ENCODE data around the gene TERB2.
A peak's percentile ranks its signal among the peaks of the same experiment; 100 is the strongest.
"Not testable (repeated sequence)": the region's sequence is repeated elsewhere in the genome, so short reads cannot be mapped to it uniquely, and the experiment has no call there.

TERB2 gene

DNA sequence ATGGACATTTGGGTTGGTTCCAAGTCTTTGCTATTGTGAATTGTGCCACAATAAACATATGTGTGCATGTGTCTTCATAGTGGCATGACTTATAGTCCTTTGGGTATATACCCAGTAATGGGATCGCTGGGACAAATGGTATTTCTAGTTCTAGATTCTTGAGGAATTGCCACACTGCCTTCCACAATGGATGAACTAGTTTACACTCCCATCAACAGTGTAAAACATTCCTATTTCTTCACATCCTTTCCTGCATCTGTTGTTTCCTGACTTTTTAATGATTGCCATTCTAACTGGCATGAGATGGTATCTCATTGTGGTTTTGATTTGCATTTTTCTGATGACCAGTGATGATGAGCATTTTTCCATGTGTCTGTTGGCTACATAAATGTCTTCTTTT, 58.6 kb downstream of the TERB2 start:
- H3K4me3 ChIP-seq (ENCODE audit: low read length); H3K27ac ChIP-seq (ENCODE audit: low read depth, low read length); H3K4me1 ChIP-seq (ENCODE audit: control insufficient read depth, insufficient read depth, low read length); H3K9ac ChIP-seq (ENCODE audit: low read length); H3K27me3 ChIP-seq (ENCODE audit: control insufficient read depth, insufficient read depth, low read length); H3K36me3 ChIP-seq (ENCODE audit: control insufficient read depth, insufficient read depth, low read length): not testable (repeated sequence)

DNA sequence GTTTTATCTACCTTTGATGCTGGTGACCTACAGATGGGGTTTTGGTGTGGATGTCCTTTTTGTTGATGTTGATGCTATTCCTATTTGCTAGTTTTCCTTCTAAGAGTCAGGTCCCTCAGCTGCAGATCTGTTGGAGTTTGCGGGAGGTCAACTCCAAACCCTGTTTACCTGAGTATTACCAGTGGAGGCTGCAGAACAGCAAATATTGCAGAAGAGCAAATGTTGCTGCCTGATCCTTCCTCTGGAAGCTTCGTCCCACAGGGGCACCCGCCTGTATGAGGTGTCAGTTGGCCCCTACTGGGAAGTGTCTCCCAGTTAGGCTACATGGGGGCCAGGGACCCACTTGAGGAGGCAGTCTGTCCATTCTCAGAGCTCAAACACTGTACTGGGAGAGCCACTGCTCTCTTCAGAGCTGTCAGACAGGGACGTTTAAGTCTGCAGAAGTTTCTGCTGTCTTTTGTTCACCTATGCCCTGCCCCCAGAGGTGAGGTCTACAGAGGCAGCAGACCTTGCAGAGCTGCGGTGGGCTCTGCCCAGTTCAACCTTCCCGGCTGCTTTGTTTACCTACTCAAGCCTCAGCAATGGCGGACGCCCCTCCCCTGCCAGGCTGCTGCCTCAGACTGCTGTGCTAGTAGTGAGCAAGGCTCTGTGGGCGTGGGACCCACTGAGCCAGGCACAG, 63.9 kb downstream of the TERB2 start:
- not testable (repeated sequence) for H3K36me3 ChIP-seq (ENCODE audit: control insufficient read depth, insufficient read depth, low read length); H3K27ac ChIP-seq (ENCODE audit: low read depth, low read length); H3K4me3 ChIP-seq (ENCODE audit: low read length); H3K4me1 ChIP-seq (ENCODE audit: control insufficient read depth, insufficient read depth, low read length); H3K9ac ChIP-seq (ENCODE audit: low read length); H3K27me3 ChIP-seq (ENCODE audit: control insufficient read depth, insufficient read depth, low read length)

DNA sequence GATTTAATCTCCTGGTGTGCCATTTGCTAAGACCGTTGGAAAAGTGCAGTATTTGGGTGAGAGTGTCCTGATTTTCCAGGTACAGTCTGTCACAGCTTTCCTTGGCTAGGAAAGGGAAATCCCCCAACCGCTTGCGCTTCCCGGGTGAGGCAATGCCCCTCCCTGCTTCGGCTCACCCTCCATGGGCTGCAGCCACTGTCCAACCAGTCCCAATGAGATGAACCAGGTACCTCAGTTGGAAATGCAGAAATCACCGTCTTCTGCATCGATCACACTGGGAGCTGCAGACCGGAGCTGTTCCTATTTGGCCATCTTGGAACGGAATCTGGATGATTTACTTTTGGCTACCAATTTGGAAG, 64.4 kb downstream of the TERB2 start:
- H3K36me3 ChIP-seq (ENCODE audit: control insufficient read depth, insufficient read depth, low read length); H3K27ac ChIP-seq (ENCODE audit: low read depth, low read length); H3K9ac ChIP-seq (ENCODE audit: low read length); H3K4me3 ChIP-seq (ENCODE audit: low read length); H3K27me3 ChIP-seq (ENCODE audit: control insufficient read depth, insufficient read depth, low read length); H3K4me1 ChIP-seq (ENCODE audit: control insufficient read depth, insufficient read depth, low read length): not testable (repeated sequence)

DNA sequence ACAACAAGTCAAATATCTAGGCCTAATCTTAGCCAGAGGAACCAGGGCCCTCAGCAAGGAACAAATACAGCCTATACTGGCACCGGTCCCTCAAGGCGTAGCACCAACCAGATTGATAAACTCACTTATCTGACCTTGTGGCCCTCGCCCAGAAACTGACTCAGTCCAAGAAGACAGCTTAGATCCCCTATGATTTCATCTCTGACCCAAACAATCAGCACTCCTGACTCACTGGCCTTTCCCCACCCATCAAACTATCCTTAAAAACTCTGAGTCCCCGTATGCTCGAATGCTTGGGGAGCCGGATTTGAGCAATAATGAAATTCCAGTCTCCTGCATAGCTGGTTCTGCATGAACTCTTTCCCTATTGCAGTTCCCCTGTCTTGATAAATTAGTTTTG, 64.9 kb downstream of the TERB2 start:
- H3K36me3 ChIP-seq (ENCODE audit: control insufficient read depth, insufficient read depth, low read length) = no peaks in the 10 kb centered on the region
- H3K4me3 ChIP-seq (ENCODE audit: low read length) = no peak overlapping the region
- no peak overlapping the region for H3K9ac ChIP-seq (ENCODE audit: low read length)
- peaks cover 5% of the 10 kb centered on the region for H3K4me1 ChIP-seq (ENCODE audit: control insufficient read depth, insufficient read depth, low read length)
- no peaks in the 10 kb centered on the region for H3K27me3 ChIP-seq (ENCODE audit: control insufficient read depth, insufficient read depth, low read length)
- no peak overlapping the region for H3K27ac ChIP-seq (ENCODE audit: low read depth, low read length)

DNA sequence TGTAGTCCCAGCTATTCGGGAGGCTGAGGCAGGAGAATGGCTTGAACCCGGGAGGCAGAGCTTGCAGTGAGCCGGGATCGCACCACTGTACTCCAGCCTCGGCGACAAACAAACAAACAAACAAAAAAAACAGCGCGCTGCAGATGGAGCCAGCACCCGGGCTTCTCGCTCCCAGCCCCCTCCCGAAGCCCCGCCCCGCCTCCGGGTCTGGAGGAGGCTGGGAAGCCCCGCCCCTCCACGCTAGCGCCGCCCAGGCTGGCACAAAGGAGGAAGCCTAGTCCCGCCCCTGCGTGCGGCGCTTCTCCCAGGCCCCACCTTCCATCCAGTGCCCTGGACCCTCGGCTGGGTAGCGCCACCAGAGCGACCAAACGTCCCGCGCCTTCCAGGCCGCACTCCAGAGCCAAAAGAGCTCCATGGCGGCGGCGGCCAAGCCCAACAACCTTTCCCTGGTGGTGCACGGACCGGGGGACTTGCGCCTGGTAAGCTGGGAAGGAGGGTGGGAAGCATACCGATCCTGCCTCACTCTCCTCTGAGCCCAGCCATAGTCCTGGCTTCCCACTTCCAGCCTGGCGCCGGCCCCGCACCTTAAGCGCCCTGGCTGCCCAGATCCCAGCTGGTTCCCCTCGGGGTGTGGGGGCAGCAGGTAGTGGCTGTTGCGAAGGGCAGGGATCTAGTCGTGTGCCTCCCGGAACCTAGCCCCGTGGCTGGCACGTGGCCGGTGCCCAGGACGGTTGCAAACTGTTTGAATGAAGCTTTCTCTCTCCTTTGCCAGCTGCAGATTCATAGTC, 66.6 kb downstream of the TERB2 start, which contains the start of gene SORD:
TSS of gene SORD (plus strand) at position 325 of the 788 bp plus-strand sequence. CDS start at position 414, 89 bp downstream.
- peak within 1 kb of the TSS; percentile 34 for H3K9ac ChIP-seq (ENCODE audit: low read length)
- peak within 1 kb of the TSS; percentile 65 for H3K27ac ChIP-seq (ENCODE audit: low read depth, low read length)
- H3K27me3 ChIP-seq (ENCODE audit: control insufficient read depth, insufficient read depth, low read length) = no peaks in the 10 kb centered on the region
- H3K4me1 ChIP-seq (ENCODE audit: control insufficient read depth, insufficient read depth, low read length) = peaks cover 5% of the 10 kb centered on the region
- H3K4me3 ChIP-seq (ENCODE audit: low read length) = peak within 1 kb of the TSS; percentile 94
- no peaks in the 10 kb centered on the region for H3K36me3 ChIP-seq (ENCODE audit: control insufficient read depth, insufficient read depth, low read length)

DNA sequence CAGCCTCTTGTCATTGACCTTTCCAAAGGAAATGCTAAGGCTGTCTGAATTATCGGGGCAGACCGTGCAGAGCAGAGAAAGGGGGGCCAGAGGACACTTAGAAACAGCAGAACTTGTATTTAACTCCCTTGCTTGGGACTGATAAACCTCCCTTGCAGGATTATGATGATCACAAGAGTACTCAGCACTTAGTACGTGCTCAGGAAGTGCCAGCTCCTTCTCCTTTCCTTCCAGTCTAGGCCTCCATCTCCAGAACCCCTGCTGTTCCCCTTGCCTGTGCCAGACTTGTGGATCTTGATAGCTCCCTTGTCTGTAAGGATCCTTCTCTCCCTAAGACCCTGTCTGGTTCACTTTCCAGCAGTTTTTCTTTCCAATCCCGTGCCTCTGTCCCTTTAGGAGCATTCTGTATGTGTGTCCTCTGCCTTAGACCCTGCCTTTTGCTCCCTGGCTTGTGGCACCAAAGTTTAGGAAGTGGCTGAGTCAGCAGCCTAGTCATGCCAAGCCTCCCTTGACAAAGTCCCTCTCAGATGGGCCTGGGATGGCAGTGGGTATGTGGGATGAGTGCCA, 67.3 kb downstream of the TERB2 start:
- H3K9ac ChIP-seq (ENCODE audit: low read length) = peak overlapping the region; percentile 34
- H3K36me3 ChIP-seq (ENCODE audit: control insufficient read depth, insufficient read depth, low read length) = no peaks in the 10 kb centered on the region
- peaks cover 5% of the 10 kb centered on the region for H3K4me1 ChIP-seq (ENCODE audit: control insufficient read depth, insufficient read depth, low read length)
- no peaks in the 10 kb centered on the region for H3K27me3 ChIP-seq (ENCODE audit: control insufficient read depth, insufficient read depth, low read length)
- H3K27ac ChIP-seq (ENCODE audit: low read depth, low read length) = peak overlapping the region; percentile 65
- peak overlapping the region; percentile 94 for H3K4me3 ChIP-seq (ENCODE audit: low read length)

DNA sequence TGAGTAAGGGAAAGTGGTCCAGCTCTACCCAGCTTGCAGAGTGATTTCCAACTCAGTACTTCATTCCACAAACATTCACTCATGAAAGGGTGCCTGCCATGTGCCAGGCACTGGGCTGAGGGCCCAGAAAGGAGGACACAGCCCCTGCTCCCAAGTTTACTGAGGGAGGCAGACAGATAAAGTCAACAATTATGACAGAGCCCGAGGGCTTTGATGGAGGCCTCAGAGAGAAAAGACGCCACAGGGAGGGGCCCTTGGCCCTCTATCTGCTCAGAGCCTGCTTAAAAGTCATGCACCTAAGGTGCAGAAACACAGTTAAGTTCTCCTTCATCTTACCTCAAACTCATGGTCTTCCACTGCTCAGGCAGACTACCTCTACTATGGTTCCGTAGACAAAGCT, 68.2 kb downstream of the TERB2 start:
- not testable (repeated sequence) for H3K4me3 ChIP-seq (ENCODE audit: low read length); H3K9ac ChIP-seq (ENCODE audit: low read length); H3K36me3 ChIP-seq (ENCODE audit: control insufficient read depth, insufficient read depth, low read length); H3K27ac ChIP-seq (ENCODE audit: low read depth, low read length); H3K27me3 ChIP-seq (ENCODE audit: control insufficient read depth, insufficient read depth, low read length); H3K4me1 ChIP-seq (ENCODE audit: control insufficient read depth, insufficient read depth, low read length)

DNA sequence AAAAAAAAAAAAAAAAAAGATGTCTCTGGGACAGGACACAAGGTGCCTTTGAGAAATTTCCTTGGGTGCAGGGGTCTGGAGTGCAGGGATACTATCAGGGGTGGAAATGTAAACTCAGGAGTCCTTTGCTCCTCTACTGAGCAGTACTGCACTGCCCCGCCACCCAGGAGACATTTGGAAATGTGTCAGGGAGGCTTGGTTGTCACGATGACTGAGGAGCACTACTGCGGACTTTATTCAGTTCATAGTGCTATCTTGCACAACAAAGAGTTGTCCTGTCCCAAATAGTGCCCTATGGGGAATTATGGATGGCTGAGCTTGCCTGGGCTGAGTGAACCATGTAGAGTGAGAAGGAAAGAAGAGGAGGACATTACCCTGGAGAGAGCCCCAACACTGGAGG, 69.1 kb downstream of the TERB2 start:
- H3K9ac ChIP-seq (ENCODE audit: low read length); H3K27ac ChIP-seq (ENCODE audit: low read depth, low read length); H3K27me3 ChIP-seq (ENCODE audit: control insufficient read depth, insufficient read depth, low read length); H3K36me3 ChIP-seq (ENCODE audit: control insufficient read depth, insufficient read depth, low read length); H3K4me3 ChIP-seq (ENCODE audit: low read length); H3K4me1 ChIP-seq (ENCODE audit: control insufficient read depth, insufficient read depth, low read length): not testable (repeated sequence)

DNA sequence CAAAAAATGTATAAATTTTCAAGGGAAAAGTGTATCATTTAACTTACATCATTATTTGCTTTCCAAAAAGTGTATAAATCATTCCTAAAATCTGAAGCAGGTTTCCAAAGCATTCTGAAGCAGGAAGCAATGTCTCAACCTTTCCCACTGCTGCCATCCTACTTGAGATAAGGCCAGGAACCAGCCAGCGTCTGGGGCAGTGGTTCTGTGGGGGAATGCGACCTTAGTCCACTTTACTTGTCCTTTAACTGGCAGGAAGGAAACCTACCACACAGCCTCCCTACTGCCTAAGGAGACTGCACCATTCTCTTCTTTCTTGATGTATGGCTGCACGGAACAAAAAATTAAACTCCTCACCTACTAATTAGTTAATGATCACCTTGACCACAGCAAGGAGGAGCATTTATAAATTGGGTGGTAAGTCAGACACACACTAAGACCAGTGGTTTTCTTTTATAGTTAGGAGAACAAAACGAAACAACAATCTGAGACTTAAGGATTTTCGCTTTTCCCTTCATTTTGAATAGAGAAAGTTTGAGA, 70.2 kb downstream of the TERB2 start:
- Histone ChIP-seq H3K36me3 (ENCODE audit: control insufficient read depth, insufficient read depth, low read length) (no peaks in the 10 kb centered on the region), H3K4me1 (ENCODE audit: control insufficient read depth, insufficient read depth, low read length) (peaks cover 5% of the 10 kb centered on the region), H3K27me3 (ENCODE audit: control insufficient read depth, insufficient read depth, low read length) (no peaks in the 10 kb centered on the region), H3K9ac (ENCODE audit: low read length) (no peak overlapping the region), H3K4me3 (ENCODE audit: low read length) (no peak overlapping the region), H3K27ac (ENCODE audit: low read depth, low read length) (no peak overlapping the region)

DNA sequence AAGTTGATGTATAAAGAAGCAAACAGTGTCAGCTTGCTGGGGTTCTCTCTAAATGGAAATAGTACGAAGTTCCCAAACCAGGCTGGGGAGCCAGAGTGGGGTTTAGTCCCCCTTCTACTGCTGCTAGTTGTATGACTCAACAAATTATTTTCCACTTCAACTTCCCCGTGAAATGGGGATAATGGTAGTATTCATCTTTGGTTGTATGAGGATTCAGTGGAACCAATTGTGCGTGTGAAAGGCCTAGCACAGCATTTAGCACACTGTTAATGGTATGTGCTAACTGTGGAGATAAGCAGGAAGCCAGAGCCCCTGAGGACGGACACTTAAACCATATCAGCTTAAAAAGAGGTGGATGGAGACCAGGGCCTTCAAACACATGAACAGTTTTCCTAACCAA, 70.7 kb downstream of the TERB2 start:
- Histone ChIP-seq H3K27me3 (ENCODE audit: control insufficient read depth, insufficient read depth, low read length) (no peaks in the 10 kb centered on the region), H3K36me3 (ENCODE audit: control insufficient read depth, insufficient read depth, low read length) (no peaks in the 10 kb centered on the region), H3K4me1 (ENCODE audit: control insufficient read depth, insufficient read depth, low read length) (peaks cover 5% of the 10 kb centered on the region), H3K27ac (ENCODE audit: low read depth, low read length) (no peak overlapping the region), H3K9ac (ENCODE audit: low read length) (no peak overlapping the region), H3K4me3 (ENCODE audit: low read length) (no peak overlapping the region)

Data from rectal smooth muscle tissue (tissue), 1 donor.